LHCN-M2 (cell line): ENCODE results near the gene RHD. TPM values are rescaled to one million over a fixed set of nuclear protein-coding genes. Genes with fewer than 3 reads are reported as not detected.
"Not testable (repeated sequence)": the region's sequence is repeated elsewhere in the genome, so short reads cannot be mapped to it uniquely, and the experiment has no call there.

Experiments used
- DNase-seq: peaks from one replicate; pipeline ENCODE4 v3.0.0-alpha.2; 2012; ENCODE audit warnings: low read depth
- total RNA-seq: library from RNA; depleted of rRNA; stranded (reverse); fragments of >200 nt; gene quantifications from 2 replicates; pipeline ENCODE4 v1.2.3, GENCODE V29; 2014

Gene RHD
- total RNA-seq, 1 experiment from 2014 or later = not detected

- DNase-seq = not testable (repeated sequence)
These were observed 32.6 kb downstream of the RHD start for GRCh38 chr1:25304936-25305335.

- not testable (repeated sequence) for DNase-seq
These were observed 35.9 kb downstream of the RHD start for GRCh38 chr1:25308168-25308567.

GRCh38 chr1:25309085-25309484 lies 36.8 kb downstream of the RHD start:
- not testable (repeated sequence) for DNase-seq

GRCh38 chr1:25309486-25309885 lies 37.2 kb downstream of the RHD start:
- DNase-seq = not testable (repeated sequence)

DNA sequence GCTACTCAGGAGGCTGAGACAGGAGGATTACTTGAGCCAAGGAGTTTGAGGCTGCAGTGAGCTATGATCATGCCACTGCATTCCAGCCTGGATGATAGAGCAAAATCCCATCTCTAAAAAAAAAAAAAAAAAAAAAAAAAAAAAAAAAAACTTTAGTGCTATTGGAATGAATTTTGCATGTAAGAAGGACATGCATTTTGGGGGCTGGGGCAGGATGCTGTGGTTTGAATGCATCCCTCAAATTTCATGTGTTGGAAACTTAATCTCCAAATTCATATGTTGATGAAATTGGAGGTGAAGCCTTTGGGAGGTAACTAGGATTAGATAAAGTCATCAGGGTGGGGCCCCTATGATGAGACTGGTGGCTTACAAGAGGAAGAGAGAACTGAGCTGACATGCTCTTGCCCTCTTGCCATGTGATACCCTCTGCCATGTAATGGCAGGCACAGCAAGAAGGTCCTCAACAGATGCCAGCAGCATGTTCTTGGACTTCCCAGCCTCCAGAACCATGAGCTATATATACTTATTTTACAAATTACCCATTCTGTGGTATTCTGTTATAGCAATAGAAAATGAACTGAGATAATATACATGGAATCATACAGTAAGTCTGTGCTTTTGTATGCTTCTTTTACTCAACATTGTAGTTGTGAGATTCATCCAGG lies 40.6 kb downstream of the RHD start:
- DNase-seq = not testable (repeated sequence)

GRCh38 chr1:25320314-25320938 lies 48.1 kb downstream of the RHD start:
- not testable (repeated sequence) for DNase-seq

DNA sequence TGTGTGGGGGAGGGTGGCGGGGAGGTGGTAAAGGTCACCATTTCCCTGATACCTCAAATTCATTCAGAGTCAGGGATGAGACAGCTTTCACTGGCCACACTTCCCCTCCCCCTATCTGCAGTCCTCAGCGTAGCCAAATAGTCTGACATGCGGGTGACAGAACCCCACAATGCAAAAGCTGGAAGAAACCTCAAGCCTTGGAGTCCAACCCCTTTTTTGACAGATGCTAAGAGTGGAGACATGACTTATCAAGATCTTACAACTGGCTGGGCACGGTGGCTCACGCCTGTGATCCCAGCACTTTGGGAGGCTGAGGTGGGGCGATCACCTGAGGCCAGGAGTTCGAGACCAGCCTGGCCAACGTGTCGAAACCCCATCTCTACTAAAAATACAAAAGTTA lies 49.8 kb downstream of the RHD start:
- not testable (repeated sequence) for DNase-seq

GRCh38 chr1:25324407-25324806 lies 52.1 kb downstream of the RHD start:
- not testable (repeated sequence) for DNase-seq

- DNase-seq = not testable (repeated sequence)
These were observed 55.8 kb downstream of the RHD start for GRCh38 chr1:25327864-25328790.

DNA sequence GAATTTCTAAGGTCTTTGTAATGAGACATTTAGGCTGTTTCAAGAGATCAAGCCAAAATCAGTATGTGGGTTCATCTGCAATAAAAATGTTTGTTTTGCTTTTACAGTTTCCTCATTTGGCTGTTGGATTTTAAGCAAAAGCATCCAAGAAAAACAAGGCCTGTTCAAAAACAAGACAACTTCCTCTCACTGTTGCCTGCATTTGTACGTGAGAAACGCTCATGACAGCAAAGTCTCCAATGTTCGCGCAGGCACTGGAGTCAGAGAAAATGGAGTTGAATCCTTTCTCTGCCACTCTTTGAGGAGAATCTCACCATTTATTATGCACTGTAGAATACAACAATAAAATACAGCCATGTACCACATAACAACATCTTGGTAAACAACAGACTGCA lies 56.5 kb downstream of the RHD start:
- not testable (repeated sequence) for DNase-seq

DNA sequence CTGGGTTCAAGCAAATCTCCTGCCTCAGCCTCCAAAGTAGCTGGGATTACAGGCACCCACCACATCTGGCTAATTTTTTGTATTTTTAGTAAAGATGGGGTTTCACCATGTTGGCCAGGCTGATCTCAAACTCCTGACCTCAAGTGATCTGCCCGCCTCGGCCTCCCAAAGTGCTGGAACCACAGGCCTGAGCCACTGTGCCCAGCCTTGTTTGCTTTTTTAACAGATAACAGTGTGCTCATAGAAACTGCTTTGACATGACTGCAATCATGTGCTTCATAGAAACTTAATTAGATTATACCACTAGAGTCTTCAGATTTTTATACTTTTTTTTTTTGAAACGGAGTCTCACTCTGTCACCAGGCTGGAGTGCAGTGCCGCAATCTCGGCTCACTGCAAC lies 57.0 kb downstream of the RHD start:
- not testable (repeated sequence) for DNase-seq

DNA sequence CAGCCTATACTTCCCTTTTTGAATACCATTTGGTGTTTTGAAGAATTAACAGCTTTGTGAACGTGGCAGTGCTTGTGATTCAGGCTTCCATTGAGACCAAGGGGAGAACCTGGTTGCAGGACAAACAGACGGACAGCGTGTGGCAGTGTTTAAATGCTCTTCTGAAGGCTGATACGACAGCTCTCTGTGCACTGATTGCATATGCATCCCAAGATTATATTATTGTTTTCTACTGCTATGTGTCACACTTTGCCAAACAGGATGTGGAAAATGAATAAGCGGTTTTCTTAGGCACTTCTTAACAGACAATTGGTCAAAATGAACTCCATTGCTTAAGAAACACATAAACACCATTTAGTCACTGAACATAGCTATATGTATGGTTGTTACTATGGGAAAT lies 57.6 kb downstream of the RHD start:
- not testable (repeated sequence) for DNase-seq

- DNase-seq = not testable (repeated sequence)
These were observed 64.6 kb downstream of the RHD start for GRCh38 chr1:25336922-25337354.

GRCh38 chr1:25337483-25338187 lies 65.3 kb downstream of the RHD start:
- DNase-seq = not testable (repeated sequence)

- peak; percentile 86 for DNase-seq
These were observed 66.1 kb downstream of the RHD start, which contains the start of gene TMEM50A for GRCh38 chr1:25338188-25338981. TSS of gene TMEM50A (plus strand) at chr1:25338334. CDS start at chr1:25340487, 2,153 bp downstream.

- no peak for DNase-seq
These were observed 66.7 kb downstream of the RHD start for GRCh38 chr1:25338986-25339385.

DNA sequence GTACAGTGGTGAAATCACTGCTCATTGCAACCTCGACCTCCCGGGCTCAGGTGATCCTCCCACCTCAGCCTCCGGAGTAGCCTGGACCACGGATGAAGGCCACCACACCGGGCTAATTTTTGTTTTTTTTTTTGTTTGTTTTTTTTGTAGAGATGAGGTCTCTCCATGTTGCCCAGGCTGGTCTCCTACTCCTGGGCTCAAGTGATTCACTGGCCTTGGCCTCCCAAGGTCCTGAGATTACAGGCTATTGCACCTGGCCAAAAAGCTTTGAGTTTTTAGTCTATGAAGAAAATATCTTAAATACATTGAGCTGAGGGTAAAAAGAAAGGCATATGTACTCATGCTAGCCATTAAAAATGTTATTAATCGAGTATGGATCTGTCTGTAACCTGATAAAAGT lies 69.4 kb downstream of the RHD start:
- no peak for DNase-seq

DNA sequence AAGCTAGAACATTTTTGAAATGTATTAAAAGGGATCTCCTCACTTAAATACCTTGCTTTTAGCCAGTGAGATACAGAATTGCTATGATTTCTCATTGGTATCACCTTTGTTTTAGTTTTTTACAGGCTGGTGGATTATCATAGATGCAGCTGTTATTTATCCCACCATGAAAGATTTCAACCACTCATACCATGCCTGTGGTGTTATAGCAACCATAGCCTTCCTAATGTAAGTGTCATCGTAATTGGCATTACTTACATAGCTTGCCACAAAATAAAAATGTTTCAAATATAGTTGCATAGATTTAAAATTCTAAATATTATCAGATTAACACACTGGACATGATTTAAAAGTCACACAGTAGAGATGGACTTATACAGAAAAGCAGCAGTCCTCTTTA lies 70.5 kb downstream of the RHD start:
- DNase-seq = peak; percentile 60

- DNase-seq = peak; percentile 96
These were observed 71.6 kb downstream of the RHD start for GRCh38 chr1:25343872-25344271.

GRCh38 chr1:25347556-25347955 lies 75.2 kb downstream of the RHD start:
- DNase-seq = no peak
